NB4 (cell line): Measurements from ENCODE around the gene SRC.

Source experiments
- DNase-seq: peaks from one replicate; pipeline ENCODE4 v3.0.0; 2010; ENCODE audit warnings: low read depth
- H3K4me3 ChIP-seq: one replicate; pipeline ENCODE4 v1.5.1; 2011; ENCODE audit warnings: mild to moderate bottlenecking, low read depth, low read length, moderate library complexity
- MYC ChIP-seq: IDR thresholded peaks from 2 replicates; pipeline ENCODE4 v1.6.1; 2011; ENCODE audit warnings: low read depth, low read length
- POLR2A ChIP-seq: IDR thresholded peaks from 2 replicates; pipeline ENCODE4 v1.6.1; 2011; ENCODE audit warnings: mild to moderate bottlenecking; ENCODE audit not compliant: insufficient read length; ENCODE audit errors: extremely low read depth
- TF ChIP-seq, protein P1 (sequence below): IDR thresholded peaks from one replicate; pipeline ENCODE4 v1.5.1; 2012; ENCODE audit warnings: low read depth, low read length
- TF ChIP-seq, protein P2 (sequence below): IDR thresholded peaks from 2 replicates; pipeline ENCODE4 v1.6.1; 2011; ENCODE audit warnings: low read depth, low read length

SRC gene

DNA sequence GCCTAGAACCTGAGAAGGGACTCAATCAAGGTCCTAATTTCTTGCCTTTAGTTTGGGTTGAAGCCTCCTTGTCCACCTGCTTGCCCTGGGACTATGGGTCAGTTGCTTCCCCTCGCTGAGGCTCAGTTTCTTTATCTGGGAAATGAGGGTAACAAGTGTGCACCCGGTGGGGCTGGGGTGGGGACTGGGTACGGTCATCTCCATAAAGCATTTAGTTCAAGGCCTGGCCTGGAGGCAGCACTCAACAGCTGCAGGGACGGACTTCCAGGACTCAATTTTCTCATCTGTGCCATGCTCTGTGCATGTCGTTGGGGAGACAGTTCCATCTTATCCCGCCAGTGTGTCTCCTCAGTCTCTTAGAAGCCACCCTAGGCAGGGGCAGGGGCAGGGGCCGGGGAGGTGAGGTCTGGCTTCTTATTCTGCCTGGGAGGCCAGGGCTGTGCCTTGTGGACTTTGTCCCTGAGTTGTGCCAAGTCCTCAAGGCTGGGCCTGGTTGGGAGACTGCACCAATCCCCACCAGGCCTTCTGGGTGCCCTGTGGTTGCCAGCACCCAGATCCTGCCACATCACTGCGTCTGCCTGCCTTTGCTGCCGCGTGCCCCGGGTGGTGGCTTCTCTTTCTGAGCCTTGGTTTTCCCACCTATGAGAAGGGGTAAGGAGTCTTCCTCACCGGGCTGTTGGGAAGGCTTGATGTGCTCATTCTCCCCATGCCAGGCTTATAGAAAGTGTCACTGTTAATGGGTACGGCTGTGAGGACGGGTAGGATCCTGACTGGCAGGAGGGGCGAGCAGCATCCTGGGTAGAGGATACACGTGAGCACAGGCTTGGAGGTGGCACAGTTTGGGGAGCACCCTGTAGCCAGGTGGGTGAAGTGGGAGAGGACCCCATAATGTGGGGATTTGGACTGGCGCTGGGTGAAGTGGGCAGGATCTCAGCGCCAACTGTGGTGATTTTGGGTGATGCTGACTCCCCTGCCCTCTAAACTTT lies 8.6 kb downstream of the SRC start:
- TF ChIP-seq, protein P1, sequence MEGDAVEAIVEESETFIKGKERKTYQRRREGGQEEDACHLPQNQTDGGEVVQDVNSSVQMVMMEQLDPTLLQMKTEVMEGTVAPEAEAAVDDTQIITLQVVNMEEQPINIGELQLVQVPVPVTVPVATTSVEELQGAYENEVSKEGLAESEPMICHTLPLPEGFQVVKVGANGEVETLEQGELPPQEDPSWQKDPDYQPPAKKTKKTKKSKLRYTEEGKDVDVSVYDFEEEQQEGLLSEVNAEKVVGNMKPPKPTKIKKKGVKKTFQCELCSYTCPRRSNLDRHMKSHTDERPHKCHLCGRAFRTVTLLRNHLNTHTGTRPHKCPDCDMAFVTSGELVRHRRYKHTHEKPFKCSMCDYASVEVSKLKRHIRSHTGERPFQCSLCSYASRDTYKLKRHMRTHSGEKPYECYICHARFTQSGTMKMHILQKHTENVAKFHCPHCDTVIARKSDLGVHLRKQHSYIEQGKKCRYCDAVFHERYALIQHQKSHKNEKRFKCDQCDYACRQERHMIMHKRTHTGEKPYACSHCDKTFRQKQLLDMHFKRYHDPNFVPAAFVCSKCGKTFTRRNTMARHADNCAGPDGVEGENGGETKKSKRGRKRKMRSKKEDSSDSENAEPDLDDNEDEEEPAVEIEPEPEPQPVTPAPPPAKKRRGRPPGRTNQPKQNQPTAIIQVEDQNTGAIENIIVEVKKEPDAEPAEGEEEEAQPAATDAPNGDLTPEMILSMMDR, result no peak
- TF ChIP-seq MYC (no peak), POLR2A (no peak)
- TF ChIP-seq, protein P2, sequence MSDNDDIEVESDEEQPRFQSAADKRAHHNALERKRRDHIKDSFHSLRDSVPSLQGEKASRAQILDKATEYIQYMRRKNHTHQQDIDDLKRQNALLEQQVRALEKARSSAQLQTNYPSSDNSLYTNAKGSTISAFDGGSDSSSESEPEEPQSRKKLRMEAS, result no peak
- H3K4me3 ChIP-seq, result no peak overlapping the region
- DNase-seq, result no peak

DNA sequence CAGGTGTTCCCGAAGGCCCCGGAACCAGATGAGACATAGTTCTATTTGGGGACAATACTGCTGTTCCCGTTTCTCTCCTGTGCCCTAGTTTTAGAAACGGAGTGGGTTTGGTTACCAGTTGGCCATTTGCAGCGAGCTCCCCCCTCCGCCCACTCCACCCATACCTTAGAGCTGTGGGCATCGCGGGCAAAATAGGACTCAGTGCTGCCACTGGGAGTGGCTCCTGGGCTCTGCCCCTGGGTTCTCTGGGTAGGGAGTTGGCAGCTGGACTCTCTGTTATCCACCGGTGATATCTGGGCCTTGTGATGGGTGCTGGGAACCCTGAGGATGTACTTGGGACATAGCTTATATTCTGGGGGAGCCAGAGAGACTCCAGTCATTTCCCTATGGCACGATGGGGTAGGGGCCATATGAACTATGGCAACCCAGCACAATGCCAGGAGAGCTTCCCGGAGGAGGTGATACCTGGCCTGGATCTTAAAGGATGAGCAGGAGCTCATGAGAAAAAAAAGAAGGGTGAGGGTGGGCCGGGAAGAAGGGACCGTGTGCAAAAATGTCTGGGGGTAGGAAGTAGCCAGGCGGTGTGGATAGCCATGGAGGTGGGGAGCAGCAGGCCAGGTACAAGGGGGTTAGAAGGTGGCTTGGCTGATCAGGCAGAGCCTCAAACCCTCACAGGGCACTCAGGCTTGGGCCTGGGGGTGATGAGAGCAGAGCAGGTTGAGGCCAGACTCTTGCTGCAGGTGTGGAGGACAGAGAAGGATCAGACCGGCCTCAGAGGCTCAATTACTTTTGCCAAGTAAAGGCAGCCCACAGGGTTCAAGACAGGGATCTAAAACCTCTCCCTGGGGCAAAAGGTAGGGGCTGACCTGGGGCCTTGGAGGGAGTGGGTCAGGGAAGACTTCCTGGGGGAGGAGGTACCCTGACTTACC lies 9.6 kb downstream of the SRC start:
- DNase-seq, result no peak
- TF ChIP-seq POLR2A (no peak), MYC (no peak)
- TF ChIP-seq, protein P2, result no peak
- TF ChIP-seq, protein P1, result no peak
- H3K4me3 ChIP-seq, result no peak overlapping the region

DNA sequence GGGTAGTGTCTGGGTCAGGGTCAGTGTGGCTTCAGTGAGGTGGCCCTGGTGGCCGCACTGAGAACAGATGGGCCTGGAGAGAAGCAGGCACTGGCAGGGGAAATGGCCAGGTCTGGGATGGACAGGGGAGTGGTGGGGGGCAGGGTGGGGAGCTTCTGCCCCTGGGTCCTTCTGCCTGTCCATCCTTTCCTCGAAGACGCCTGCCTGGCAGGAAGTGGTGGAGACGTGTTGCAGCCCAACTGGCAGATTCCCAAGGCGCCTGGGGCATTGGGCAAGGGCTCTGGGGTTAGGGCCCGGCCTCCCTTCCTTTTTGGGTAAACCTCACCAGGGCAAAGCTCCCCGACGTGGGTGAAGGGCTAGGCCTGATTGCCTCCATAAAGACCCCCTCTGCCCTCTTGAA lies 10.4 kb downstream of the SRC start:
- DNase-seq, result peak; percentile 81
- no peak for TF ChIP-seq POLR2A
- TF ChIP-seq MYC, result no peak
- TF ChIP-seq, protein P2, result no peak
- TF ChIP-seq, protein P1, result no peak
- no peak overlapping the region for H3K4me3 ChIP-seq

DNA sequence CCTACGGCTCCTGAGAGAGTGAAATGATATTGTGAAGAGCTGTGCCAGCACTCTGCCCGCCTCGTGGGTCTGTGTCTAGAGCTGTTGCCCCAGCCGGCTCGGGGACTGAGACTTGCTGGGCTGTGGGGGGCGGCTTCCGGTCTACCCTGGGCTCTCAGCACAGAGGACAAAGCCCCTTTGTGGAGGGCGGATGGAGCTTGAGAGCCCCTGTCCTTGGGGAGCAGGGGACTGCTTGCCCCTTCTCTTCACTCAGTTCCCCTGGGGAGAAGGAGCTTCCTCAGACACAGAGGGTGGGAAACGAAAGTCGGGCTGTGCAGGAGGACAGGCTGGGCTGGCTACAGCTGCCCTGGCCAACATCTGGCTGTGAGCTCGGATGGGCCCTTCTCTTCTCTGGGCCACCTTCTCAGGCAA lies 11.0 kb downstream of the SRC start:
- TF ChIP-seq POLR2A, result no peak
- no peak for TF ChIP-seq MYC
- TF ChIP-seq, protein P2, result no peak
- TF ChIP-seq, protein P1, result no peak
- peak overlapping the region; percentile 4 for H3K4me3 ChIP-seq
- peak; percentile 74 for DNase-seq

DNA sequence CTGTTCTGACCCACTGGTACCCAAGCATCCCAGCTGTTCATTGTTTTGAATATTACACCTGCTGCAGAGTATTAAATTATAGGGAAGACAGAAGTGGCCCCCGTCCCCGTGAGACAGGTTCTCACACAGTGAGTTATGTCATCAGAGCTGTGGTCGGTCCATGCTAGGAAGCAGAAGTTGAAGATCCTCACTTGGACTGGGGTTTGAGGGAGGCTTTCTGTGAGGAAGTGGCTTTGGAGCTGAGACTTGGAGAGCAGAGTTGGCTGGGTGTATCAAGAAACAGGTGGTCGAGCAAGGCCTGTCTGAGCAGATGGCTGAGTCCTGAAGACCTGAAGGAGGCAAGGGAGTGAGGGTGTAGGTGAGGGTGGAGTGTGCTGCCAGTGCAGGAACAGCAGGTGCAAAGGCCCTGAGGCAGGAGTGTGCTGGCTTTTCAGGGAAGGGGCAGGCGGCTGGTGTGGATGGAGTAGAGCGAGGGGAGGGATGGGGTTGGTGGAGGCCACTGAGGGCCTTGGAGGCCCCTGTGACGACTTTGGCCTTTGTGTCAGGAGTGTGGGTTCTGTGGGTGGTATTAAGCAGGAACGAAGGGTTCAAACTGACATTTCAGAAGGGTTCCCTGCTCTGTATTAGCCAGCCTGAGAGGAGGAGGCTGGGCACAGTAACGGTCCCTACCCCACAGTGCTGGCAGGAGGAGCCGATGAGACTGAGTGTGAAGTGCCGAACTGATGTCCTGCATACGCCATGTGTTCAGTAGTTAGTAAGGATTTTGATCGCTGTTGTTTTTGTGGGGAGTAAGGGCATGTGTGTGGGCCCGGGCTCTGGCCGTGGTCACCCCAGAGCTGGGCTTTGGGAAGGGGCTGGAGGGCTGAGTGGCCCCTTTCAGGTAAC lies 11.8 kb downstream of the SRC start:
- DNase-seq, result peak; percentile 96
- no peak for TF ChIP-seq POLR2A
- TF ChIP-seq, protein P1, result no peak
- TF ChIP-seq MYC, result no peak
- no peak overlapping the region for H3K4me3 ChIP-seq
